HUES6 (cell line): ENCODE measurements around the gene ZNF407.

Experiments used
- H3K27ac ChIP-seq: 2 replicates; pipeline ENCODE4 v1.7.0; 2013; ENCODE audit warnings: low read depth, mild to moderate bottlenecking, low read length, inconsistent platforms
- H3K27me3 ChIP-seq: 2 replicates; pipeline ENCODE4 v1.6.1; 2013; ENCODE audit warnings: low read length; ENCODE audit not compliant: control insufficient read depth, insufficient read depth
- H3K36me3 ChIP-seq: 2 replicates; pipeline ENCODE4 v1.6.1; 2013; ENCODE audit warnings: low read length; ENCODE audit not compliant: control insufficient read depth, insufficient read depth
- H3K4me1 ChIP-seq: 2 replicates; pipeline ENCODE4 v1.6.1; 2013; ENCODE audit warnings: low read length; ENCODE audit not compliant: control insufficient read depth, insufficient read depth
- H3K4me3 ChIP-seq: 2 replicates; pipeline ENCODE4 v1.5.1; 2013; ENCODE audit warnings: low read depth, low read length
- H3K9ac ChIP-seq: one replicate; pipeline ENCODE4 v1.6.1; 2013; ENCODE audit warnings: mild to moderate bottlenecking, low read length
- H3K9me3 ChIP-seq: 2 replicates; pipeline ENCODE4 v1.6.1; 2013; ENCODE audit warnings: low read depth, low read length; ENCODE audit not compliant: control insufficient read depth, insufficient read depth

The ZNF407 gene

DNA sequence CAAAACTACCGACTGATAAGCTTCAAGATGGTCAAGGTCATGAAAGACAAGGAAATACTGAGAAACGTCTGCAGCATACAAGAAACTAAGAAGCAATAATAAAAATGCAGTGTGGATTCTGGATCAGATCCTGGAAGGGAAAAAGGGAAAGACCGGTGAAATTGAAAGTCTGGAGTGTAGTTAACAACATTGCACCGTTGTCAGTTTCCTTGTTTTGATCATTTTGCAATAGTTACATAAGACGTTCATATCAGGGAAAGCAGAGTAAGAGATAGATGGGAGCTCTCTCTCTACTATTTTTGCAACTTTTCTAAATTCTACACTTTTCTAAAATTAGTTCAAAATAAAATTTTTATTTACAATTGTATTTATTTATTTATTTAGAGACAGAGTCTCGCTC is 15.0 kb upstream of the ZNF407 start:
- Histone ChIP-seq H3K9me3 (no peaks in the 10 kb centered on the region), H3K9ac (no peak overlapping the region), H3K27ac (no peak overlapping the region), H3K27me3 (peaks cover 22% of the 10 kb centered on the region), H3K4me3 (no peak overlapping the region), H3K4me1 (no peaks in the 10 kb centered on the region), H3K36me3 (no peaks in the 10 kb centered on the region)

DNA sequence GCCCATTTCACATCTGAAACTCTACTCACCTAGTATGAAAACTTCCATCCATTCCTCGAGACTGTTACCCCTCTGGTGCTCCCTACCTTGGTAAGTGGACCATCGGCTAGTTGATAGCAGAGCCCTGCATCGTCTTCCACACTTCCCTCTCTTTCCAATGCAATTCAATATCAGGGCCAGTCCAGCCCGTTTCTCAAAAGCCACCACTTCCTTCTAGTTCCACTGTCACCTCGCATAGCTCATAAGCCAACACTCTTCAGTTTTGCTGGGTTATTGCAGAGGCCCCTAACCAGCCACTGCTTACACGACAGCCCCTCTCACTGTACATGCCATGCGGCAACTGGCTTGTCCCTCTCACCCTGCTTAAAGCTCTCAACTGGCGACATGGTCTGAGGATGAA is 10.2 kb upstream of the ZNF407 start:
- no peak overlapping the region for H3K4me3 ChIP-seq
- H3K4me1 ChIP-seq: no peaks in the 10 kb centered on the region
- H3K27me3 ChIP-seq: peaks cover 30% of the 10 kb centered on the region
- no peak overlapping the region for H3K9ac ChIP-seq
- H3K9me3 ChIP-seq: no peaks in the 10 kb centered on the region
- H3K27ac ChIP-seq: no peak overlapping the region
- no peaks in the 10 kb centered on the region for H3K36me3 ChIP-seq

DNA sequence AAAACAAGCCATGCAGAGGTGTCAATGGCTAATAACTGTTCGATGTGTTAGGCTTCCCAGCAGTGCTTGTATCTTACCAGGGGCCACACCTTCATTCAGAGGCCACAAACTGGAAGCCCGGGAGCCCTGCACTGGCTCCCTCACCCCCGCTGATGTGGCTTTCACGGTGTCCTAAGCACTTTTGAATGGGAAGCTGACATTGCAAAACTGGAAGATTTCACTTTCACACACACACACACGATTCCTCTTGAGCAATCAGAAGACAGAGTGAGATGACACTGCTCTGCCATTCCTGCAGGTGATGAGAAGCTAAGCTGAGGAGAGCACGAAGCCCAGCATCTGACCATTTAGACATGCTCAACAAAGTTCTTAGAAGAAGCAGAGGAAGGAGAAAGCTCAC is 8.6 kb upstream of the ZNF407 start:
- Histone ChIP-seq H3K4me1 (no peaks in the 10 kb centered on the region), H3K4me3 (no peak overlapping the region), H3K9me3 (no peaks in the 10 kb centered on the region), H3K27ac (no peak overlapping the region), H3K36me3 (peaks cover 11% of the 10 kb centered on the region), H3K27me3 (peaks cover 27% of the 10 kb centered on the region), H3K9ac (no peak overlapping the region)

DNA sequence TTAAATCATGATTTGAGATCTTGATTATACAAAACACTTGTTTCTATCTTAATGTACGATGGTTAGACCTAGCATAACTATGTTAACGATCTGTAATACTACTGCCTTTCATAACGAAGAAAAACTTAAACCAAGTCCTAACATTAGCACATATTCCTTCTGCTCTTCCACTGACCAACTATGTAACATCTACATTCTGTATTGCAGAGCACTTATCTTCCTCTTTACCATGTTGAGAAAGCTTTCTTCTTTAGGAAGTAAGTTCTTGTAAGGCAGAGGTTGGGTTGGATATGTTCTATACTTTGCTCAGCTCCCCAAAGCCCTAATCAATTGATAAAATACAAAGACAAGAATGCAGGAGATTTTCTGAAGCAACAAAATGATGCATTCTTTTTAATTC is 7.9 kb upstream of the ZNF407 start:
- Histone ChIP-seq H3K36me3 (peaks cover 11% of the 10 kb centered on the region), H3K4me3 (no peak overlapping the region), H3K4me1 (no peaks in the 10 kb centered on the region), H3K27ac (no peak overlapping the region), H3K9ac (no peak overlapping the region), H3K27me3 (peaks cover 24% of the 10 kb centered on the region), H3K9me3 (no peaks in the 10 kb centered on the region)

DNA sequence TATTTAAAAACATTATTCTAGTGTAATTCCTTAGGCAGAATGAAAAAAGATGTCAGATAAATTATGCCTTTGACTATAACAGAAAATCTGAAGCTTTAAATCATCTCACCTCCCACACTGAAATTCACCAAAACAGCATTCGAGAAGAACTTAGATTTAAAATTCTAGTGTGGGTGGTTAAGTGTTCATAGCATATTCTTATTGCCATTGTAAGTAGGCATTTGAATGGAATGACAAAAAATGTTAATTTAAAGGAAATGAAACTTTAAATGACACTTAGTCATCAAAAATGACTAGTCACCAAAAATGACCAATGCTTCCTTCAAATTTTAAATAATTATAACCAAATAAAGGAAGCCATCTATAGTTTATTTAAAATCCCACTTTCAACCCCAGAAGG is 7.0 kb upstream of the ZNF407 start:
- Histone ChIP-seq H3K9me3 (no peaks in the 10 kb centered on the region), H3K27ac (no peak overlapping the region), H3K4me3 (no peak overlapping the region), H3K4me1 (no peaks in the 10 kb centered on the region), H3K9ac (no peak overlapping the region), H3K36me3 (peaks cover 11% of the 10 kb centered on the region), H3K27me3 (peaks cover 20% of the 10 kb centered on the region)

DNA sequence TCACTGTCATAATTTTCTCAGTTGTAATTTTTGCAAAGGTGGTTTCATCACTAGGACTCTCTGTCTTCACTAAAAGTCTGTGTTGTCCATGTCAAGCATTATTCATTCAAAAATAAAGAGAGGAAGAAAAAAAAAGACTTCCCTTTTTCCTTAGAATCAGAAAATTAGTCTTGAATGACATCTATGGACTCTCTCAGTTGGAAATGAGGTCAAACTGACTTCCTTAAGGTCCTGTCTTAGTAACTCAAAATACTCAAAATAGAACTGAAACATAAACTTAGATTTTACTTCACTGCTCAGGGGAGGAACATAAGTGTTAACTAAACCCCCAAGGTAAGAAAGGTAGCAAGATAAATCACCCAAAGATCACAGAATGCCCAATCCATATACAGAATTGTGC is 2.2 kb upstream of the ZNF407 start:
- Histone ChIP-seq H3K36me3 (peaks cover 11% of the 10 kb centered on the region), H3K27me3 (no peaks in the 10 kb centered on the region), H3K27ac (no peak overlapping the region), H3K4me1 (peaks cover 13% of the 10 kb centered on the region), H3K9me3 (no peaks in the 10 kb centered on the region), H3K9ac (no peak overlapping the region), H3K4me3 (no peak overlapping the region)

DNA sequence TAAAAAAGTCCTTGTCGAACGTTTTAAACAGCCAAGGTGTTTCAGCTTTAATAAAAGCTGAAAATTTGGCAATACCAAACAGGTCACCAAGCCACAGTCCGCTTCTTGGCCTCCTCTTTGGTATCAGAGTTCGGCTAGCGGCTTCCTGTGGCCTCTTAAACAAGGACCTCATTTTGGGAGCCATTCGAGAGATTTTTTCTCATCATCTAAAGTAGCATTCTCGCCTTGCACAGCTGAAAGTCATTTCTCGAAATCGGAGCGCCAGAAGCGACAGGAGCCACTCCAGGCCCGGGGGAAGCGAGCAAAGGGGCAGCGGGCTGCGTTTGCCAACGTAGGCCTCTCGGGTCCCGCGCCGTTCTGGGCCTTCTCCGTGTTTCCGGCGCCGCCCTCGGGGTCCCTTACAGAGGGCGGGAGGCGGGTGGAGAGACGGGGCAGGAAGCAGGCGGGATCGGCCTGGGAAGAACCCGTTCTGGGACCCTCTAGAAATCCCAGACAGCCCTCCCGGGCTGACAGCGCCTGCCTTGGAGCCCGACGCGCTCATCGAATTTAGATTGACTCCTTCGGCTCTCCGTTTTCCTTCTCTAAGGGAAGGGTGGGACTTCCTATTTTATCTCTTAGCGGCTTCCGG is 522 bp upstream of the ZNF407 start:
- Histone ChIP-seq H3K36me3 (peaks cover 11% of the 10 kb centered on the region), H3K4me1 (peaks cover 13% of the 10 kb centered on the region), H3K27me3 (no peaks in the 10 kb centered on the region), H3K9me3 (no peaks in the 10 kb centered on the region), H3K9ac (peak overlapping the region; percentile 87), H3K4me3 (peak overlapping the region; percentile 86), H3K27ac (peak overlapping the region; percentile 89)

DNA sequence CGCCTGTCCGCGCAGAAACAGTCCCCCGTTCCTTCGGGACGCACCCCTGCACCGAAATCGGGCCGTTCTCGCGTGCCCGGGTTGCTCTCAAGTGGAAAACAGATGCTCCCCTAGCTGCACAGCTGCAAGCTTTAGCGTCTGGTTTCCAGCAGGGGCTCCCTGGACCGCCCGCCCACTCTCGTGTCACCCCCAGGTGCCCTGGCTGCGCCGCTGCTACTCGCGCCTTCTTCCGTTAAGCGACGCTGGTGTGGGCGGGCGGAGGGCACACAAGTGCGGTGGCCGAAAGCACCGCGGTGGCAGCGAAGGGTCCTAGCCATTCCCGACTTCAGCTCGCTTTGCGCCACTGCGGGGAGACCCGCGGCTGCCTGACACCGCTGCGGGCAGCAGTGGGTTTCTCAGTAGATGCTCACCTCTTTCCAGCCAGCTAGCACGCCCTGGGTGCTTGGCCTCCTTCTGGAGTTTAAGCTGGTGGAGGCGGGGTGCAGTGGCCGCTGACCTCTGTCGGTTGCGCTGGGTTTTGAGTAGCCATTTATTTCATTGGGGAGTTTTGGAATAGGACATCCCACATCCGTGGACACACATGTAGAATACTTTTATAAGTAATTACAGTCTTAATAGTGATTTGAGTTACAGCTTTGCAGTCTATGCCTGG is 806 bp downstream of the ZNF407 start:
- H3K27me3 ChIP-seq: no peaks in the 10 kb centered on the region
- peak overlapping the region; percentile 90 for H3K9ac ChIP-seq
- H3K36me3 ChIP-seq: peaks cover 5% of the 10 kb centered on the region
- peaks cover 13% of the 10 kb centered on the region for H3K4me1 ChIP-seq
- H3K9me3 ChIP-seq: no peaks in the 10 kb centered on the region
- H3K27ac ChIP-seq: peak overlapping the region; percentile 89
- H3K4me3 ChIP-seq: peak overlapping the region; percentile 86

DNA sequence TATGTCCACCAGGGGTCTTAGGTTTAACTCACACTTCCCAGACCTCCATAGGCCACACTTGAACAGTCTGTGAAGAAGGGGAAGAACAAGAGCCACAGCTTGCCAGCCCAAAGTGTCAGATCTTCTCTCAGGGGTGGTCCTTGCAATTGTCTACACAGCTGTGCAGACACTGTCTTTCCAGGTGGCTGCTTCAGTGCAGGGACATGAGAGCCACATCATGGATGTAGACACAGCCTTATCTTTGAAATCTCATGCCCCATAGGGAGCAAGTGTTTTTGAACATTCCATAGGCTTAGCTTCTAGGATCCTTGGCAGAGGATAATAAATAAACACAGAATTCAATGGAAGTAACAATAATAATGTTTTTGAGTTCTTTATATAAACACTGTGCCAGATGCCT is 6.7 kb downstream of the ZNF407 start:
- Histone ChIP-seq H3K9ac (no peak overlapping the region), H3K4me1 (no peaks in the 10 kb centered on the region), H3K36me3 (no peaks in the 10 kb centered on the region), H3K4me3 (no peak overlapping the region), H3K27me3 (no peaks in the 10 kb centered on the region), H3K27ac (no peak overlapping the region), H3K9me3 (no peaks in the 10 kb centered on the region)

DNA sequence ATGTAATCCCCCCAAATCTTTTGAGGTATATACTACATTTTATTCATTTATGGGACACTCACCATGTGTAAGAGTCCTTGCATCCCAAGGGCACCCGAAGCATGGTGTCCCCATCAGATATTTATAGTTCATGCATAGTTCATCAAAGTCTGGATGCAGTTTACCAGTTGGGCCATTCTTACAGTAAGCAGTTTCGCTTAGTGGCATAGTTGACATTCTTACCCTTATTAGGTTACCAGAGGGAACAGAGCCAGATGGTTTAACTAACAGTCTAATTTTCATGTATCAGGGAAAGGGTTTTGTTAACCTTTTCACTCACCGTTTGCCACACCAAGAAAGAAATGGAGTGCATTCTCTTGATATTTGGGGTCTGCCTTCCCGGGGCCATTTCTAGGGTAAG is 7.1 kb downstream of the ZNF407 start:
- Histone ChIP-seq H3K9me3 (no peaks in the 10 kb centered on the region), H3K27me3 (no peaks in the 10 kb centered on the region), H3K36me3 (no peaks in the 10 kb centered on the region), H3K4me3 (no peak overlapping the region), H3K9ac (no peak overlapping the region), H3K4me1 (no peaks in the 10 kb centered on the region), H3K27ac (no peak overlapping the region)

DNA sequence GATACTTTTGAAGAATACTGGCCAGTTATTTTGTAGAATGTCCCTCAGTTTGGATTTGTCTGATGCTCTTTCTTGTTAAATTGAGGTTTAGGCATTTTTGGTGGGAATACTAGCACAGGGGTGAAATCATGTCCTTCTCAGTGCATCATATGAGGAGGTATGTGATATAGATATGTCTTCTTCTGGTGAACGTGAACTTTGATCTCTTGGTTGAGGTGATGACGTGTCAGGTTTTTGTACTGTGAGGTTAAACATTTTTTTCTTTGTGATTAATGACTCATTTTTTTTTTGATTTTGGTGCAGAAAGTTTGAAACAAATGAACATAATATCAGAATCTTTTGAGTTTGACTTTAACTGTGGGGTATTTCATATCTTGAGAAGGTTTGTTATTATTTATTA is 11.0 kb downstream of the ZNF407 start:
- no peaks in the 10 kb centered on the region for H3K9me3 ChIP-seq
- no peaks in the 10 kb centered on the region for H3K4me1 ChIP-seq

More for the DNA sequence above, 11.0 kb downstream of the ZNF407 start:
- no peaks in the 10 kb centered on the region for H3K27me3 ChIP-seq
- no peak overlapping the region for H3K27ac ChIP-seq
- H3K36me3 ChIP-seq: no peaks in the 10 kb centered on the region
- H3K4me3 ChIP-seq: no peak overlapping the region
- no peak overlapping the region for H3K9ac ChIP-seq
